Gastrocnemius medialis (tissue), 4 donors: ENCODE data around the gene SULT1A1. TPM values are rescaled to one million over a fixed set of nuclear protein-coding genes. Genes with fewer than 3 reads are reported as not detected.
"Not testable (repeated sequence)": the region's sequence is repeated elsewhere in the genome, so short reads cannot be mapped to it uniquely, and the experiment has no call there.

Experiments used
- ATAC-seq, 2 donors: fragments of 150-250 bp; one replicate each; pipeline ENCODE4 v1.9.1; 2016
- DNase-seq, 2 donors: peaks; one replicate each; pipeline ENCODE4 v3.0.0-alpha.2; 2019
- H3K27ac ChIP-seq, 4 donors: fragments of 200-600 bp; sonication (generic); 1 replicate in 1 of 4; 2 replicates in 3 of 4; pipeline ENCODE4 v1.5.1; 2016 to 2018; ENCODE audit warnings: mild to moderate bottlenecking in 2 of 4, moderate library complexity in 1 of 4
- H3K27me3 ChIP-seq, 3 donors: fragments of 200-600 bp; sonication (generic) in 2 of 3; 1 replicate in 1 of 3; 2 replicates in 2 of 3; pipeline versions ENCODE4 v1.5.1 to v1.6.0; 2016 to 2019; ENCODE audit warnings: mild to moderate bottlenecking in 1 of 3, moderate library complexity in 1 of 3
- H3K36me3 ChIP-seq, 2 donors: fragments of 200-600 bp; sonication (generic) in 1 of 2; one replicate each; pipeline ENCODE4 v1.5.1; 2017 to 2018
- H3K4me1 ChIP-seq, 2 donors: fragments of 200-600 bp; sonication (generic) in 1 of 2; one replicate each; pipeline ENCODE4 v1.5.1; 2016 to 2017; ENCODE audit warnings: mild to moderate bottlenecking in 2 of 2
- H3K4me3 ChIP-seq, 4 donors: fragments of 200-600 bp; sonication (generic) in 3 of 4; 1 replicate in 1 of 4; 2 replicates in 3 of 4; pipeline ENCODE4 v1.5.1; 2016 to 2019; ENCODE audit warnings: mild to moderate bottlenecking in 2 of 4
- H3K9me3 ChIP-seq, 3 donors: fragments of 200-600 bp; sonication (generic) in 2 of 3; 1 replicate in 1 of 3; 2 replicates in 2 of 3; pipeline ENCODE4 v1.5.1; 2016 to 2019
- POLR2A ChIP-seq, 2 donors: fragments of 450-650 bp; IDR thresholded peaks; one replicate each; pipeline ENCODE4 v1.6.1; 2017; ENCODE audit warnings: antibody characterized with exemption in 2 of 2, mild to moderate bottlenecking in 2 of 2, moderate library complexity in 2 of 2
- in situ Hi-C, 4 donors: fragments of 200-750 bp; cut with MboI; loops; one replicate each; pipeline versions ENCODE4 v1.15.0 to v1.8.0; 2017; ENCODE audit warnings: low sequenced_read_pairs in 4 of 4
- intact Hi-C: fragments of 100-400 bp; cut with DNase I; formaldehyde crosslinking; loops from one replicate; pipeline ENCODE4 v1.15.1; 2023; ENCODE audit warnings: low total_unique reads
- total RNA-seq, 4 donors: library from RNA; depleted of rRNA; stranded (reverse); fragments of >200 nt; gene quantifications; one replicate each; pipeline versions ENCODE4 v1.1.0 to v1.2.3, GENCODE V29; 2016
- TF ChIP-seq, protein P1 (sequence below), 5 experiments: fragments of 450-650 bp in 3 of 5; fragments of 200-600 bp in 2 of 5; sonication (generic) in 2 of 5; IDR thresholded peaks in 4 of 5; conservative IDR thresholded peaks in 1 of 5; 1 replicate in 4 of 5; 2 replicates in 1 of 5; pipeline ENCODE4 v1.5.1; 2016 to 2019; ENCODE audit warnings: antibody characterized with exemption in 5 of 5, mild to moderate bottlenecking in 3 of 5, moderate library complexity in 3 of 5

Gene SULT1A1
- total RNA-seq, 4 donors from 2014 or later, result 5.7 to 10.0 (median 8.2) TPM

DNA sequence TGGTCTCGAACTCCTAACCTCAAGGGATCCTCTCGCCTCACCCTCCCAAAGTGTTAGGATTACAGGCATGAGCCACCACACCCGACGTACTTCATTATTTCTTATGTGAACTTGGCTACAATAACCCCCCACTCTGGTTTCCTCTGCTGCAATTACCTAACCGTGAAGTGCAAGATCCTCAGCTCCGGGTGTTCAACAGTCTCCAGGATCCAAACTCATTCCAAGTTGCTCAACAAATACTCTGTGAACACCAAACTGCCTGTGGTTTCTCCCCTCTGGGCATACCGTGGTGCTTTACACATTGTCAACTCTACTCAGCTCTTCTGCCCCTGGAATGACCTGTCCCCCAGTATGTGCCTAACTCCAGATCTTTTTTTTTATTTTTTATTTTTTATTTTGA lies 6.8 kb upstream of the SULT1A1 start:
- no peaks in the 10 kb centered on the region for H3K27me3 ChIP-seq
- no peaks in the 10 kb centered on the region for H3K36me3 ChIP-seq
- in situ Hi-C loops (loop anchor here in 1 of 4 donors (25.0 kb wide), 1 partner anchor 129 kb away; the partner anchor contains the start of genes APOBR and CLN3), intact Hi-C loops (loop anchor here (5.0 kb wide), 1 partner anchor 124 kb away; the partner anchor contains the start of genes APOBR and CLN3)
- DNase-seq (no peak), ATAC-seq (peak in 1 of 2 donors; percentile 60)
- no peaks in the 10 kb centered on the region for H3K9me3 ChIP-seq
- no peak overlapping the region for H3K27ac ChIP-seq
- no peaks in the 10 kb centered on the region for H3K4me1 ChIP-seq
- H3K4me3 ChIP-seq, result no peak overlapping the region
- TF ChIP-seq, protein P1, sequence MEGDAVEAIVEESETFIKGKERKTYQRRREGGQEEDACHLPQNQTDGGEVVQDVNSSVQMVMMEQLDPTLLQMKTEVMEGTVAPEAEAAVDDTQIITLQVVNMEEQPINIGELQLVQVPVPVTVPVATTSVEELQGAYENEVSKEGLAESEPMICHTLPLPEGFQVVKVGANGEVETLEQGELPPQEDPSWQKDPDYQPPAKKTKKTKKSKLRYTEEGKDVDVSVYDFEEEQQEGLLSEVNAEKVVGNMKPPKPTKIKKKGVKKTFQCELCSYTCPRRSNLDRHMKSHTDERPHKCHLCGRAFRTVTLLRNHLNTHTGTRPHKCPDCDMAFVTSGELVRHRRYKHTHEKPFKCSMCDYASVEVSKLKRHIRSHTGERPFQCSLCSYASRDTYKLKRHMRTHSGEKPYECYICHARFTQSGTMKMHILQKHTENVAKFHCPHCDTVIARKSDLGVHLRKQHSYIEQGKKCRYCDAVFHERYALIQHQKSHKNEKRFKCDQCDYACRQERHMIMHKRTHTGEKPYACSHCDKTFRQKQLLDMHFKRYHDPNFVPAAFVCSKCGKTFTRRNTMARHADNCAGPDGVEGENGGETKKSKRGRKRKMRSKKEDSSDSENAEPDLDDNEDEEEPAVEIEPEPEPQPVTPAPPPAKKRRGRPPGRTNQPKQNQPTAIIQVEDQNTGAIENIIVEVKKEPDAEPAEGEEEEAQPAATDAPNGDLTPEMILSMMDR (IDR thresholded peaks at IDR 0.05 in 4 of 5, conservative IDR thresholded peaks at IDR 0.05 in 1 of 5), result no peak
- no peak for TF ChIP-seq POLR2A (IDR thresholded peaks at IDR 0.05)

DNA sequence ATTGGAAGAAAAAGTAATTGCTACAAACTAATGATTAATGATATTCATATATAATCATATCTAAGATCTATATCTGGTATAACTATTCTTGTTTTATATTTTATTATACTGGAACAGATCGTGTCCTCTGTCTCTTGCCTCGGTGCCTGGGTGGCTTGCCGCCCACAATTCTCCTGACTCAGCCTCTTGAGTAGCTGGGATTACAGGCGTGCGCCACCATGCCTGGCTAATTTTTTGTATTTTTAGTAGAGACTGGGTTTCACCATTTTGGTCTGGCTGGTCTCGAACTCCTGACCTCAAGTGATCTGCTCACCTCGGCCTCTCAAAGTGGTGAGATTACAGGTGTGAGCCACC lies 6.4 kb upstream of the SULT1A1 start:
- in situ Hi-C loops, result loop anchor here in 1 of 4 donors (25.0 kb wide), 1 partner anchor 129 kb away; the partner anchor contains the start of genes APOBR and CLN3
- intact Hi-C loops, result loop anchor here (5.0 kb wide), 1 partner anchor 124 kb away; the partner anchor contains the start of genes APOBR and CLN3

DNA sequence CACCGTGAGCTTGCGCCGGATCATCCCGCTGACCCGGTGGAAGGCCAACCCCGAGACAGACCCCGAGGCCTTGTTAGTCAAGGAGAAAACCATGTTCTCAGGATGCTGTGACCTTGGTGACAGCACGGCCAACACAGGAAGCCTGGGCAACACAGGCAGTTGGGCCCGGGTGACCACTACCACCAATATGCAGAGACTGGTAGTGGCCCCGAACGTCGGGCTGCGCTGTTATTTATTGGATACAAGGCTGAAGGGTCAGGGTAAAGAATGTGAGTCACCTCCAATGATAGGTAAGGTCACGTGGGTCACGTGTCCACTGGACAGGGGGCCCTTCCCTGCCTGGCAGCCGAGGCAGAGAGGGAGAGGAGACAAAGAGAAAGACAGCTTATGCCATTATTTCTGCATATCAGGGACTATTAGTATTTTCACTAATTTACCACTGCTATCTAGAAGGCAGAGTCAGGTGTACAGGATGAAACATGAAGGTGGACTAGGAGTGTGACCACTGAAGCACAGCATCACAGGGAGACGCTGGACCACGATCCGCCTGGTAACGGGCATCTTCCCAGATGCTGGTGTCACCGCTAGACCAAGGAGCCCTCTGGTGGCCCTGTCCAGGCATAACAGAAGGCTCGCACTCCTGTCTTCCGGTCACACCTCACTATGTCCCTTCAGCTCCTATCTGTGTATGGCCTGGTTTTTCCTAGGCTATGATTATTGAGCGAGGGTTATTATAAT lies 5.8 kb upstream of the SULT1A1 start:
- not testable (repeated sequence) for H3K9me3 ChIP-seq, H3K27ac ChIP-seq, H3K36me3 ChIP-seq, ATAC-seq, H3K4me3 ChIP-seq, H3K27me3 ChIP-seq, H3K4me1 ChIP-seq
- in situ Hi-C loops (loop anchor here in 1 of 4 donors (25.0 kb wide), 1 partner anchor 128 kb away; the partner anchor contains the start of genes APOBR and CLN3), intact Hi-C loops (loop anchor here (5.0 kb wide), 1 partner anchor 123 kb away; the partner anchor contains the start of genes APOBR and CLN3)
- DNase-seq, result peak; percentile 43 to 61
- TF ChIP-seq, protein P1 (IDR thresholded peaks at IDR 0.05 in 4 of 5, conservative IDR thresholded peaks at IDR 0.05 in 1 of 5), result peak; percentile 40 to 74 (median 66)

More for the DNA sequence above, 6.4 kb upstream of the SULT1A1 start:
- not testable (repeated sequence) for DNase-seq, H3K4me1 ChIP-seq, H3K4me3 ChIP-seq, ATAC-seq, H3K9me3 ChIP-seq, H3K27me3 ChIP-seq, H3K36me3 ChIP-seq, H3K27ac ChIP-seq

DNA sequence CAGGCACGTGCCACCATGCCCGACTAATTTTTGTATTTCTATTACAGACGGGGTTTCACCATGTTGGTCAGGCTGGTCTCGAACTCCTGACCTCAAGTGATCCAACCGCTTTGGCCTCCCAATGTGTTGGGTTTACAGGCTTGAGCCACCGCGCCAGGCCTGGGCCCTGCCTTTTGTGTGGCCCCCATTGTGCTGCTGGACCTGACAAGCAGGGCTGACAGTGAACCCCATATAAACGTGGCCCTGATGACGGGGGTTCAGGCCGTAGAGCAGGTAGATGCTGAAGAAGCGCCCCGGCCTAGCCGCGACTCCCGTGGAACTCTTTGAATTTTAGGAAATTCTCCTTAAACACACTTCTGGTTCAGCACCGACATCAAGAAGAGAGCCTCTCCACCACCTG lies 4.7 kb upstream of the SULT1A1 start:
- H3K9me3 ChIP-seq, H3K36me3 ChIP-seq, H3K27me3 ChIP-seq, H3K27ac ChIP-seq, DNase-seq, intact Hi-C loops, ATAC-seq, H3K4me3 ChIP-seq: not testable (repeated sequence)
- in situ Hi-C loops, result loop anchor here in 1 of 4 donors (25.0 kb wide), 1 partner anchor 127 kb away; the partner anchor contains the start of genes APOBR and CLN3
- H3K4me1 ChIP-seq, result peaks cover 8 to 11% of the 10 kb centered on the region in 2 donors

DNA sequence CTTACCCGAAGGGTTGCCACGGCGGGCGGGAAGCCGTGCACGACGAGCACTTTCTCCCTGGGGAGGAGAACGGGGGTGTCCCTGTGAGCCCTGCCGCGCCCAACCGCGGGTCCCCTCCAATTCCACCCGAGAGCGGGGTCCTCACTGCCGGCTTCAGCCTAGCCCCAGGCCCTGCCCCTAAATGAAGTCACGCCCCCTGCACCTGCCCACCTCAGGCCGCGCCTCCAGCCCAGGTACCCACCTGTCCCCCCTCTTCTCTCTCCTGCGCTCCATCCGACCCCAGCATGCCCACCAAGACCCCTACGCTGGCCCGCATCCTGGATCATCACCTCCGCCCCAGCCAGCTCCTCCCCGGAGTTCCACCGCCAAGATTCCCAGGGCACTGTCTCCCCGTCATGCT lies 4.1 kb upstream of the SULT1A1 start:
- peaks cover 8 to 16% of the 10 kb centered on the region in 2 donors for H3K4me1 ChIP-seq
- intact Hi-C loops, H3K4me3 ChIP-seq: not testable (repeated sequence)

DNA sequence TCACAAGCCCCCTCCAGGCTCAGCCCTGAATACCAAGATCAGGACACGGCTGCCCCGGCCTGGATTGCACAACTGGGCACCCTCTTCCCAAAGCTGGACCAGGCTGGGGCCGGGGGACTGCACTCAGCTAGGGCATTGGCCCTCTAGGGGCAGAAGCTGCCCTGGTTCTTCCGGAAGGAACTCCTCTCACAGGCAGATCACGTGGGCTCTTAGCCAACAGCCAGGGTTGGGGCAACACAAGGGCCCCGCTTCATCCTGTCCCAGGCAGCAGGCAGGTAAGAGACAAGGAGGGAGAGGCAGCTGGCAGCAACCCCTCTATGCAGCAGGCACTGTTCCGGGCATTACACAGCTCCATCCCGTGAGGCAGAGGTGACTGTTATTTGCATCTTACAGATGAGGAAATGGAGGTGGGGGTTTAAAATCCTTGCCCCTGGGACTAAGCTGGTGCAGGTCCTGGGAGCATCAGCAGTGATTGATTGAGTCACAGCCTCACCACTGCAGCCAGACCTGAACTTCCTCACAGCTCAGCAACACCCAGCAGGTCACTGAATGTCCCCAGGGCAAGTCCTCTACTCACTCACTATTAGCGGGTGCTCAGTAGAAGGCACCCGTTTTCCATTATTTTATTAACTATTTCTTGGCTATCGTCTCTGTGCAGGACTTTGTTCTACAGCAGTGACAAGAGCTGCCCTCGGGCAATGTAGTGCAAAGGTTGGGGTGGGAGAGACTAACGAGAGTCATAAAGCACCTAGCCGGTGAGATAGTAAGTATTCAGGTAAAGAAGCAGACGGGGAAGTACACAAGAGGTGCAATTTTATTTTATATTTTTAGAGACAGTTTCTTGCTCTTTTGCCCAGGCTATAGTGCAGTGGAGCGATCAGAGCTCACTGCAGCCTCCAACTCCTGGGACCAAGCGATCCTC lies 2.8 kb upstream of the SULT1A1 start:
- peaks cover 8 to 16% of the 10 kb centered on the region in 2 donors for H3K4me1 ChIP-seq
- in situ Hi-C loops, result loop anchor here in 1 of 4 donors (25.0 kb wide), 1 partner anchor 125 kb away; the partner anchor contains the start of genes APOBR and CLN3
- DNase-seq, H3K36me3 ChIP-seq, H3K27ac ChIP-seq, intact Hi-C loops, H3K27me3 ChIP-seq, H3K4me3 ChIP-seq, ATAC-seq, H3K9me3 ChIP-seq: not testable (repeated sequence)

More for the DNA sequence above, 4.1 kb upstream of the SULT1A1 start:
- in situ Hi-C loops, result loop anchor here in 1 of 4 donors (25.0 kb wide), 1 partner anchor 127 kb away; the partner anchor contains the start of genes APOBR and CLN3
- ATAC-seq, H3K27me3 ChIP-seq, H3K36me3 ChIP-seq, DNase-seq, H3K27ac ChIP-seq, H3K9me3 ChIP-seq: not testable (repeated sequence)
